ENCODE results near the gene ATG7.

GRCh38 chr3:11476735-11477144 is 204.5 kb downstream of the ATG7 start:
- TF ChIP-seq CTCF (conservative IDR thresholded peaks at IDR 0.05; ENCODE audit: low read length) = no peak
- no peak for TF ChIP-seq EZH2phosphoT487 (IDR thresholded peaks at IDR 0.05; ENCODE audit: borderline replicate concordance, low read depth, low read length)

Data from OCI-LY7 (cell line).